Caco-2 (cell line): ENCODE results near the gene QSOX2. TPM values are rescaled to one million over a fixed set of nuclear protein-coding genes. Genes with fewer than 3 reads are reported as not detected.
A peak's percentile ranks its signal among the peaks of the same experiment; 100 is the strongest.

Source experiments
- BruUV-seq: library from RNA; stranded (reverse); fragments of 400-500 nt; replicated peaks from 2 replicates; lab custom pipeline; 2021; lab: Mats Ljungman, UMichigan
- CTCF ChIA-PET: fragments of 300-600 bp; sonication (Branson Sonifier 250); formaldehyde crosslinking; loops from one replicate; lab custom pipeline; 2022; ENCODE audit warnings: antibody characterized with exemption; lab: Charles Lee
- POLR2A ChIA-PET: fragments of 300-600 bp; sonication (Branson Sonifier 250); formaldehyde crosslinking; loops from one replicate; lab custom pipeline; 2022; ENCODE audit warnings: antibody characterized with exemption; lab: Charles Lee
- DNase-seq, 2 experiments: peaks; one replicate each; pipeline versions ENCODE4 v3.0.0 to v3.0.0-alpha.2; 2020 to 2022
- H3K27me3 ChIP-seq: replicated peaks from 2 replicates; pipeline ENCODE4 v1.6.0; 2011; ENCODE audit warnings: low read length; ENCODE audit not compliant: control insufficient read depth, insufficient read depth
- H3K36me3 ChIP-seq: 2 replicates; pipeline ENCODE4 v1.5.1; 2011; ENCODE audit warnings: low read length; ENCODE audit not compliant: control insufficient read depth, insufficient read depth
- H3K4me1 ChIP-seq: fragments of 250-450 bp; sonication (Bioruptor Pico); 2 replicates; pipeline ENCODE4 v1.5.1; 2020; ENCODE audit warnings: mild to moderate bottlenecking
- H3K4me3 ChIP-seq: 2 replicates; pipeline ENCODE4 v1.5.1; 2011; ENCODE audit warnings: low read depth, mild to moderate bottlenecking, control low read depth, low read length
- H3K9me3 ChIP-seq: fragments of 250-450 bp; sonication (Bioruptor Pico); 2 replicates; pipeline ENCODE4 v1.5.1; 2020; ENCODE audit warnings: mild to moderate bottlenecking, moderate library complexity
- H3K27ac Mint-ChIP-seq: one replicate; pipeline ENCODE4 v1.8.0; 2022; ENCODE audit warnings: mixed read lengths; ENCODE audit not compliant: unreplicated experiment
- H3K27me3 Mint-ChIP-seq: one replicate; pipeline ENCODE4 v1.8.0; 2022; ENCODE audit warnings: mixed read lengths; ENCODE audit not compliant: insufficient read depth, unreplicated experiment
- H3K36me3 Mint-ChIP-seq: one replicate; pipeline ENCODE4 v1.8.0; 2022; ENCODE audit warnings: mild to moderate bottlenecking, mixed read lengths; ENCODE audit not compliant: insufficient read depth, unreplicated experiment
- H3K4me1 Mint-ChIP-seq: one replicate; pipeline ENCODE4 v1.8.0; 2022; ENCODE audit warnings: low read depth, mixed read lengths; ENCODE audit not compliant: unreplicated experiment
- H3K4me3 Mint-ChIP-seq: one replicate; pipeline ENCODE4 v1.8.0; 2022; ENCODE audit warnings: mild to moderate bottlenecking, moderate library complexity, mixed read lengths; ENCODE audit not compliant: unreplicated experiment
- H3K9me3 Mint-ChIP-seq: one replicate; pipeline ENCODE4 v1.8.0; 2022; ENCODE audit warnings: mixed read lengths; ENCODE audit not compliant: unreplicated experiment
- intact Hi-C: fragments of 100-400 bp; cut with micrococcal nuclease; formaldehyde crosslinking; loops from one replicate; pipeline ENCODE4 v1.10.0; 2022; ENCODE audit not compliant: unreplicated experiment
- total RNA-seq: library from RNA; stranded (reverse); gene quantifications from 2 replicates; pipeline ENCODE4 v1.2.3, GENCODE V29; 2022
- TF ChIP-seq, protein P1 (sequence below), 2 experiments: fragments of 200-600 bp in 1 of 2; IDR thresholded peaks; 1 replicate in 1 of 2; 2 replicates in 1 of 2; pipeline versions ENCODE4 v1.5.1 to v1.8.0; 2011 to 2022; ENCODE audit warnings: antibody characterized with exemption in 1 of 2, control low read depth in 1 of 2, inconsistent platforms in 1 of 2, low read depth in 1 of 2, low read length in 1 of 2, mild to moderate bottlenecking in 1 of 2, moderate library complexity in 1 of 2; ENCODE audit not compliant: insufficient read depth in 1 of 2, severe bottlenecking in 1 of 2, unreplicated experiment in 1 of 2

QSOX2 gene
- total RNA-seq, 1 experiment from 2014 or later, result 29.6 TPM

GRCh38 chr9:136203408-136204144, 42.0 kb downstream of the QSOX2 start:
- Mint-ChIP-seq H3K27me3 (no peaks in the 10 kb centered on the region), H3K4me1 (no peaks in the 10 kb centered on the region), H3K27ac (no peak overlapping the region), H3K9me3 (no peaks in the 10 kb centered on the region), H3K4me3 (no peak overlapping the region), H3K36me3 (peaks cover 18% of the 10 kb centered on the region)
- H3K4me1 ChIP-seq, result 0 out of 2 replicates have a peak, but pooled peaks cover 5% of the 10 kb centered on the region
- no TSS peak for BruUV-seq
- ChIA-PET CTCF (no interaction called here), POLR2A (no interaction called here)
- no peaks in the 10 kb centered on the region for H3K9me3 ChIP-seq
- intact Hi-C loops, result no loop called here
- no peak overlapping the region for H3K4me3 ChIP-seq
- TF ChIP-seq, protein P1, sequence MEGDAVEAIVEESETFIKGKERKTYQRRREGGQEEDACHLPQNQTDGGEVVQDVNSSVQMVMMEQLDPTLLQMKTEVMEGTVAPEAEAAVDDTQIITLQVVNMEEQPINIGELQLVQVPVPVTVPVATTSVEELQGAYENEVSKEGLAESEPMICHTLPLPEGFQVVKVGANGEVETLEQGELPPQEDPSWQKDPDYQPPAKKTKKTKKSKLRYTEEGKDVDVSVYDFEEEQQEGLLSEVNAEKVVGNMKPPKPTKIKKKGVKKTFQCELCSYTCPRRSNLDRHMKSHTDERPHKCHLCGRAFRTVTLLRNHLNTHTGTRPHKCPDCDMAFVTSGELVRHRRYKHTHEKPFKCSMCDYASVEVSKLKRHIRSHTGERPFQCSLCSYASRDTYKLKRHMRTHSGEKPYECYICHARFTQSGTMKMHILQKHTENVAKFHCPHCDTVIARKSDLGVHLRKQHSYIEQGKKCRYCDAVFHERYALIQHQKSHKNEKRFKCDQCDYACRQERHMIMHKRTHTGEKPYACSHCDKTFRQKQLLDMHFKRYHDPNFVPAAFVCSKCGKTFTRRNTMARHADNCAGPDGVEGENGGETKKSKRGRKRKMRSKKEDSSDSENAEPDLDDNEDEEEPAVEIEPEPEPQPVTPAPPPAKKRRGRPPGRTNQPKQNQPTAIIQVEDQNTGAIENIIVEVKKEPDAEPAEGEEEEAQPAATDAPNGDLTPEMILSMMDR (IDR thresholded peaks at IDR 0.05; ENCODE audit: insufficient read depth in 1 of 2, low read depth in 1 of 2, low read length in 1 of 2, severe bottlenecking in 1 of 2, unreplicated experiment in 1 of 2), result no peak
- DNase-seq, result no peak
- no peaks in the 10 kb centered on the region for H3K36me3 ChIP-seq
- H3K27me3 ChIP-seq, result no peaks in the 10 kb centered on the region

DNA sequence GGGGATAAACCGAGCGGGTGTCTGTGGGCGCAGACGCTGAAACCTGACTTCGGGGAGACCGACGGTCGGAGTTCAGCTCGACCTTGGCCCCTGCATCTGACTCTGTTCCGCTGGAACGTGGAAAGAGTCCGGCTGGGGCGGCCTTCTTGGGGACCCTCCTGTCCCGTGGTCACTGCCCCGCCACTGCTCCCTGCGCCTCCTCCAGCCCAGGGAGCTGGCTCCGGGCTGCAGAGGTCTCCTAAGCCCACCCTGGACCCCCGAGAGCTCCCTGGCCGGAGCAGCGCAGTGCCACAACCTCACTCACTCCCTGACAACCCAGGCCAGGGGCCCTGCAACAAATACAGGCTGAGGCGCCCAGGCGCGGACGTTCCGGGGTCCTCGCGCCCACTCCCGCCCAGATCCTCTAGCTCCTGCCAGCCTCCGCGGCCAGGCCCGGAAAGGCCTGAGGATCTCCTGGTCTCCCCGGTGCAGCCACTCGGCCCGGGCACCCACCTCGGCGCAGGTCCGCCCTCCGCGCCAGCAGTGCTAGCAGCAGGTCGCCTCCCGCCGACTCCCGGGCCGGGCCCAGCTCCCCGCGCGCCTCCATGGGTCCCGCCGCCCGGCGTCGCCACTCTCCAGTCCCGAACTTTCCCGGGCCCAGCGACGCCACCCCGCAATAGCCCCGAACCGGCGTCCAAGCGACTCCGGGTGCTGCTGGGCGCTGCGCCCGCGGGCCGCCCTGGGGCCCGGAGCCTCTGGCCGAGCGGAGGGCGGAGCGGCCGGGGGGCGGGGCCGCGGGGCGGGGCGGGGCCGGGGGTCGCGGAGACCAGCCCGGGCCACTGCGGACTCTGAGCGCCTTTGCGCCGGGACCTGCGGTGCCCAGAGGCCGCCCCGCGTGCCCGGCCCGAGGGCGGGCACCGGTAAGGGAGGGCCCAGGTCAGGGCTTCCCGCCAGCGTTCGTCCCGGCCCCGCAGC, 42.9 kb downstream of the QSOX2 start:
- H3K4me1 Mint-ChIP-seq, result no peaks in the 10 kb centered on the region
- Histone ChIP-seq H3K4me1 (0 out of 2 replicates have a peak, but pooled peaks cover 5% of the 10 kb centered on the region), H3K9me3 (no peaks in the 10 kb centered on the region), H3K27me3 (no peaks in the 10 kb centered on the region), H3K36me3 (no peaks in the 10 kb centered on the region), H3K4me3 (peak overlapping the region; percentile 33)
- no TSS peak for BruUV-seq
- TF ChIP-seq, protein P1 (IDR thresholded peaks at IDR 0.05; ENCODE audit: insufficient read depth in 1 of 2, low read depth in 1 of 2, low read length in 1 of 2, severe bottlenecking in 1 of 2, unreplicated experiment in 1 of 2), result no peak
- DNase-seq, result no peak
- H3K36me3 Mint-ChIP-seq, result peaks cover 16% of the 10 kb centered on the region
- peak overlapping the region; percentile 40 for H3K4me3 Mint-ChIP-seq
- ChIA-PET POLR2A (no interaction called here), CTCF (no interaction called here)
- H3K9me3 Mint-ChIP-seq, result no peaks in the 10 kb centered on the region
- intact Hi-C loops, result no loop called here
- H3K27ac Mint-ChIP-seq, result no peak overlapping the region
- H3K27me3 Mint-ChIP-seq, result no peaks in the 10 kb centered on the region
